NCI-H1105 (cell line): ENCODE results near the gene SPOCK1.
A peak's percentile ranks its signal among the peaks of the same experiment; 100 is the strongest.

Source experiments
- DNase-seq: peaks from one replicate; lab custom pipeline; 2025; lab: John Stamatoyannopoulos, UW

The SPOCK1 gene

GRCh38 chr5:137492331-137492730, 6.8 kb downstream of the SPOCK1 start:
- no peak for DNase-seq

- DNase-seq = no peak
These were observed 8.0 kb downstream of the SPOCK1 start for GRCh38 chr5:137491121-137491520.

GRCh38 chr5:137490591-137490990, 8.5 kb downstream of the SPOCK1 start:
- no peak for DNase-seq

GRCh38 chr5:137488974-137489373, 10.2 kb downstream of the SPOCK1 start:
- DNase-seq = no peak

DNA sequence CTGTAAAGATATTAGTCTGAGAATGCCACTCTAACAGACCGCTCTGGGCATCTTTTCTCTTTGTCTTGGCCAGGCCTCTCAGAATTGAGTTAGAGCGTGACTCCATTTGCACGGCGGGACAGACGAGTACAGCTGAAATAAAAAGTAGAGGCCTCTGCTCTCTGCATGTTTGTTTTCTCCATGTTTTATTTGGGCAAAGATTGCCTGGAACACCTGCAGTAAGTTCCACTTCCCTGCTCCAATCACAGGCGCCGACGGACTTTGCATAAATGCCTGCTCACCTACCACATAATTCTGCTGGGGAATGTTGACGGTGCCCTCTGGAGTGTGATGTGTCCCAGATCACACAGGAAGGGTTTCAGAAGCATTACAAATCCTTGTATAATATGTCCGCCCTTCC, 10.6 kb downstream of the SPOCK1 start:
- DNase-seq = no peak

DNA sequence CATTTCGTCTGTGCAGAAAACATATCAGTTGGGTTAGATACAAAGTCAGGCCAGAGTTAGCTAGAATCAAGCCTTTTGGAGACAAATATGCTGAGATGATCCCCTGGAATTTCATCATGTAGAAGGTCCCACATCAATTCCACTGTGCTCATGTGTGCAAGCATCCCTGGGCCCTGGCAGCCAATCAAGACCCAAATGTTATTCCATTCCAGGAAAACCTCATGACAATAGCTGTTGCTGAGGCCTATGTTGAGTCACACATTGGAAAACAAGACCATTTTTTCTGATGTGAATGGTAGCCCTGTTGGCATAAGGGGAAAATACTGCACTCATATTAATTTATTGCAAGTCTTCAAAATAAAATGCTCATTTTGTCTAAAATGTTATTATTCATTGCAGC, 11.5 kb downstream of the SPOCK1 start:
- no peak for DNase-seq

GRCh38 chr5:137486707-137487106, 12.4 kb downstream of the SPOCK1 start:
- no peak for DNase-seq

- no peak for DNase-seq
These were observed 17.5 kb downstream of the SPOCK1 start for GRCh38 chr5:137481596-137481995.

GRCh38 chr5:137478043-137478442, 21.1 kb downstream of the SPOCK1 start:
- DNase-seq = no peak

GRCh38 chr5:137470921-137471220, 28.3 kb downstream of the SPOCK1 start:
- no peak for DNase-seq

DNA sequence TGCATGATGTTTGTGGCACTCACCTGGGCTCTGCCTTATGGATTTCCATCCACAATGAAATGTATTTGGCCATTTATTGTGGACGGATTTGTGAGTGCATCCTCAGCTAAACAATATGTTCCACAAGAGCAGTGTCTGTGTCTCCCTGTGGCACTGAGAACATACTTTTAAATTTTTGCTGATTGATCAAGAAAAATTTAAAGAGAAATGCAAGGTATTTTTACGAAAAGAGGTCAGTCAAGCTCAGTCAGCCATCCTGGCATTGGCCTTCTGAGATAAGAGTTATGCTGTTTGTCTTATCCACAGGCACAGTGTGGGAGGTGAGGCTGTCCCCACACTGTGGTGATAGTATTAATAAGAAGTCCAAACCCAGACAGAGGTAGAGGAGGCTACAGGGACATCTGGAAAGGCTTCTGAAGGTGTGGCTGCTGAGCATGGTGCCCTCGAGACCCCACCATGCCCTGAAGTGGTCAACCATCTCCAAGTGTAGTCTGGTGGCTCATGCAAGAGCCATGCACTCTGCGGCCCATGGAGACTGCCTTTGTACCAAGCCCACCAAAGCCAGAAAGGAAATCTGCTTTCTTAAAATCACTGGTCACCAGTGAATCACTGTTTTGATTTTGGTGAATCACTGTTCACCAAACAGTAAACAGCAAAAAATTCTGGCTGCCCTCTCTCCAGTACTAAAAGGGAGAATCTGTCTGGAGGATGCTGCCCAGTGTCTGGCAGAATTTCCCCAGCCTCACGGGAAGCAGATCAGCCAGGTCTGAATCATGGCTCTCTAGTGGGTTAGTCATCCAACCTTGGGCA, 28.8 kb downstream of the SPOCK1 start:
- DNase-seq = no peak

GRCh38 chr5:137466889-137467288, 32.2 kb downstream of the SPOCK1 start:
- DNase-seq = no peak

DNA sequence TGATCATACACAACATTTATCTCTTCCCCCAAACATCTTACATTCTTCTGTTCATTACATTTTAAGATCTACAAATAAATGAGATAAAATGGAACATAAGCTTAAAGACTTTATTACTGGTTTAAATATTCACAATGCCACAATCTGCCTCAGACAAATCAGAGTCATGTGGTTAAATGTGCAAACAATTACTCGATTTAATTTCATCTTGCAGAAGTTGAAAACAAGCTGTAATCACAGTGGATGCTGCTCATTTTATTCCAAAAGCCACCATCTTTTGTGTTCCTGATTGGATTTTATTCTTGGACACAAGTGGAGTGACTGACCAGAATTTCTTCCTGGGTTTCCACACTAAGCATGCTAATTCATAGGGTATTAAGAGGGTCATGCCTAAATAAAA, 33.2 kb downstream of the SPOCK1 start:
- DNase-seq = no peak

DNA sequence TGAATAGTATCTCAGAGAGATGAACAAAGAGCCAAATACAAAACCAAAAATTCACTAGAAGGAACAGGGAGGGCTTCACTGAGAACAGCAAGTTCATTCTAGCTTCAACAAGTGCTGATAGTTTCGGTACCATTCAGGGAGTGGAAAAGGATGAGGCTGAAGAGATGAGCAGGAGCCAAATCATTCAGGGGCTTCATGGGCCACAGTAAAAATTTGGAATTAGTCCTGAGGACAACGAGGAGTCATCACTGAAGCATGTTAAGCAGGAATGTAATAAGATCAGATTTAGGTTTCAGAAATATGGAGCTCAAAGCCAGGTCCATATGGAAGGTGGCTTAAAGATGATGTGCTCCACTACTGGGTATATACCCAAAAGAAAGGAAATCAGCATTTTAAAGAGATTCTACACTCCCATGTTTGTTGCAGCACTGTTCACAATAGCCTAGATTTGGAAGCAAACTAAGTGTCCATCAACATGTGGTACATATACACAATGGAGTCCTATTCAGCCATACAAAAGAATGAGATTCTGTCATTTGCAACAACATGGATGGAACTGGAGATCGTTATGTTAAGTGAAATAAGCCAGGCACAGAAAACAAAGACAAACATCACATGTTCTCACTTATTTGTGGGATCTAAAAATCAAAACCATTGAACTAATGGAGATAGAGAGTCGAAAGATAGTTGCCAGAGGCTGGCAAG, 36.2 kb downstream of the SPOCK1 start:
- DNase-seq = no peak

- DNase-seq = no peak
These were observed 36.9 kb downstream of the SPOCK1 start for GRCh38 chr5:137462265-137462590.

- DNase-seq = no peak
These were observed 37.5 kb downstream of the SPOCK1 start for GRCh38 chr5:137461391-137462264.

GRCh38 chr5:137454671-137455070, 44.5 kb downstream of the SPOCK1 start:
- DNase-seq = no peak

DNA sequence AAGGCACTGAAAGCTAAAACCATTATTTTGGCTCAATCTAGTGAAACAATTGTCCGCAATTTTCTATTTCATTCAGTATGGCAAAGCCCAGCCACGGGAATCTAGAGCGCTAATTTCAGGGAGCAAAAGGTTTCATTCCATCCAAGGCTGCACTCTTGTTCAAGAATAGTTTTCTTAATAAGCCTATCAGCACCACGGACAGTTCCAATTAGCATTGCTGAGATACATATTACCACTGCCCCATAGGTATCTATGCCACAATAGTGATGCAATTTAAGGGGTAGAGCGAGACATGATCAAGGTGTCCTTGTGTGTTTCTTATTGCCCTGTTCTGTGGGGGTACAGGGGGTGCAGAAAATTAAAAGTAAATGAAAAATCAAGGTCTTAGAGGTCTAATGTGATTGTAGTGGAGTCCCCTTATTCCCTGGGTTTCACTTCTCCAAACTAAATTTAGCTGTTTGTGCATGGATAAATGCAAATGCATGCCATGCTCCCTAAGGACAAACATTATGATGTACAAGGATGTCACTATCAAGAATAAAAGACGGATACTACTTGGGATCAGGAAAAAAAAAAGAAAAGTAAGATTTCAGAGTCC, 45.5 kb downstream of the SPOCK1 start:
- no peak for DNase-seq

- no peak for DNase-seq
These were observed 48.4 kb downstream of the SPOCK1 start for GRCh38 chr5:137450759-137451158.

GRCh38 chr5:137448868-137449267, 50.3 kb downstream of the SPOCK1 start:
- DNase-seq = no peak

- DNase-seq = no peak
These were observed 52.5 kb downstream of the SPOCK1 start for GRCh38 chr5:137446615-137447014.

GRCh38 chr5:137446151-137446550, 53.0 kb downstream of the SPOCK1 start:
- DNase-seq = no peak

- DNase-seq = peak; percentile 38
These were observed 56.5 kb downstream of the SPOCK1 start for GRCh38 chr5:137442660-137443059.
